Mucosa of stomach (tissue), 1 donor: ENCODE data around the gene ZDHHC3.

Experiments
- H3K27me3 ChIP-seq: one replicate; pipeline ENCODE4 v1.7.0; 2013; ENCODE audit warnings: mild to moderate bottlenecking, low read length; ENCODE audit not compliant: control insufficient read depth, insufficient read depth
- H3K36me3 ChIP-seq: one replicate; pipeline ENCODE4 v1.7.0; 2013; ENCODE audit warnings: low read length; ENCODE audit not compliant: control insufficient read depth, insufficient read depth
- H3K4me1 ChIP-seq: one replicate; pipeline ENCODE4 v1.7.0; 2013; ENCODE audit warnings: mild to moderate bottlenecking, low read length; ENCODE audit not compliant: control insufficient read depth, insufficient read depth
- H3K4me3 ChIP-seq: one replicate; pipeline ENCODE4 v1.7.0; 2013; ENCODE audit warnings: low read length
- H3K9ac ChIP-seq: one replicate; pipeline ENCODE4 v1.7.0; 2013; ENCODE audit warnings: mild to moderate bottlenecking, low read length, moderate library complexity
- H3K9me3 ChIP-seq: one replicate; pipeline ENCODE4 v1.7.0; 2013; ENCODE audit warnings: mild to moderate bottlenecking, low read length, moderate library complexity; ENCODE audit not compliant: control insufficient read depth
- donor health status: Pancreatic carcinoma.

The ZDHHC3 gene

GRCh38 chr3:44974416-44974815 lies 1.6 kb downstream of the ZDHHC3 start:
- Histone ChIP-seq H3K9ac (peak overlapping the region; percentile 29), H3K9me3 (no peaks in the 10 kb centered on the region), H3K4me1 (peaks cover 18% of the 10 kb centered on the region), H3K4me3 (peak overlapping the region; percentile 97), H3K36me3 (no peaks in the 10 kb centered on the region), H3K27me3 (no peaks in the 10 kb centered on the region)

DNA sequence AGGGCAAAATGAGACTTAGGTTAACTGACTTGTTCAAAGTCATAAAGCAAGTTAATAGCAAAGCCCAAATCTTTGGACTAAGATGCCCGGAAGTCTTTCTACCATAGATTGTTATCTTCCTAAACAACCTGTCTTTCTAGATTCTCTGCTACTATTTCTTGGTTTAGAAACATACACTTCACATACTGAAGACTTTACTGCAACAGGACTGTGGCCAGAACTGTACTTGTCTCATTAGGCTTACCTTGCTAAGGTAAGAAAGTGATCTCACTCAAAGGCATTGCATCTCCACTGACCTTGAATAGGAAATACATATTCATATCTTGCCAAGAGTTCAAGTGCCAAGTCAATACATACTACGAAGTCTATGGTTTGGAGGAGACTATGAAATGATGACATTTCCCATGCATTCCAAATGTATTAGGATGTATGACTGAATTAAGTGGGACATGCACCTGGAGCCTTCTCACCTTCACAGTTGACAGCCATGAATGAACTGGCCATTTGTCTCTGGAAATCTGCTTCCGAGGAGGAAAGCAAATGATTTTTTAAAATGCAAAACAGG lies 5.0 kb downstream of the ZDHHC3 start:
- no peak overlapping the region for H3K4me3 ChIP-seq

DNA sequence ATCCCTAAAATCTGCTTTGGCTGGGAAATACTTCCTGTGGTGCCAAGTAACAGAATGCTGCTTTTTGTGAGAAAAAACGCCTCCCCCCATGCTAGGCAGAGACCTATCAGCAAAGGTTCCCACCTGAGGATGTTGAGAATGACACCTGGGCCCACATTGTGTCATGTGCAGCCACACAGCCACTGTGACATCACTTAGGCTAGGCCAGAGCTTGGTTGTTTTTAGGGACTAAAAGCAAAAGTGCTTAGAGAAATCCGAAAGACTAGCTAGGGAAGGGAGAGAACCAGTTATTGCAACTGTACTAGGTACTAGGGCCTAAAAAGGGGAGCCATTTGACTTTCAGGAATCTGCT lies 6.2 kb downstream of the ZDHHC3 start:
- H3K9ac ChIP-seq, result no peak overlapping the region
- no peaks in the 10 kb centered on the region for H3K27me3 ChIP-seq
- no peaks in the 10 kb centered on the region for H3K9me3 ChIP-seq
- peaks cover 58% of the 10 kb centered on the region for H3K4me1 ChIP-seq
- H3K36me3 ChIP-seq, result no peaks in the 10 kb centered on the region
- H3K4me3 ChIP-seq, result no peak overlapping the region

More for the DNA sequence above, 5.0 kb downstream of the ZDHHC3 start:
- Histone ChIP-seq H3K9me3 (no peaks in the 10 kb centered on the region), H3K4me1 (peaks cover 46% of the 10 kb centered on the region), H3K9ac (no peak overlapping the region), H3K27me3 (no peaks in the 10 kb centered on the region), H3K36me3 (no peaks in the 10 kb centered on the region)

DNA sequence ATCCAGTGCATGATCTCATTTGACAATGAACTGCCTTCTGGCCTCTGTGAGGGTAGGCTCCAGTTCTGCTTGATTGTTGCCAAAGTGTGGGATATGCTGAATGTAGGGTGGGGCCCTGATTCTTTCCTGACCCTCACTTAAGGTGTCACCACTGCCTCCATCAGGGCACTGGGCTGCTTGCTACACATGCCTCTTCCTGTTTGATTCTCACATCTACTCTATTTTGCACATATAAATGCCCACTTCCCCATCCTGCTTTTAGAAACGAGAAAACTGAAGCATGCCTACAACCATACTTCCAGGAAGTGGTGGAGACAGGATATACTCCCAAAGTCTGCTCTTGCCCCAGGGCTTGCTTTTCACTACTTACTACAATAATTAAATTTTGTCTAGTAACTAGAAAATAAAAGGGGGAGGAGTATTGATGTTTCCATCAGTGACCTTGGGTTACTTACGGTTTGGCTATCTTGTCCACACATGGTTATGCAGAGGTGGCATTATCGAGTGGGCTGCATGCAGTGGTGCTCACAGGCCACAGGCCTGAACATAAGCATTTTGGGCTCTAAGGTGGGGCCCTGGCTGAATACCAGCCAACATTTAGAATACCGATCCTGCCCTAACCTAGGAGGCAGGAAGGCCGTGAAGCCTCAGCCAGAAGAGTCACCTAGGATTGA lies 6.7 kb downstream of the ZDHHC3 start:
- Histone ChIP-seq H3K9ac (no peak overlapping the region), H3K4me1 (peaks cover 58% of the 10 kb centered on the region)

GRCh38 chr3:44968447-44968858 lies 7.5 kb downstream of the ZDHHC3 start:
- Histone ChIP-seq H3K9me3 (no peaks in the 10 kb centered on the region), H3K4me3 (no peak overlapping the region), H3K9ac (no peak overlapping the region), H3K4me1 (peaks cover 66% of the 10 kb centered on the region), H3K27me3 (no peaks in the 10 kb centered on the region), H3K36me3 (no peaks in the 10 kb centered on the region)

More for the DNA sequence above, 6.7 kb downstream of the ZDHHC3 start:
- no peaks in the 10 kb centered on the region for H3K9me3 ChIP-seq
- no peaks in the 10 kb centered on the region for H3K27me3 ChIP-seq
- no peaks in the 10 kb centered on the region for H3K36me3 ChIP-seq
- H3K4me3 ChIP-seq, result no peak overlapping the region

DNA sequence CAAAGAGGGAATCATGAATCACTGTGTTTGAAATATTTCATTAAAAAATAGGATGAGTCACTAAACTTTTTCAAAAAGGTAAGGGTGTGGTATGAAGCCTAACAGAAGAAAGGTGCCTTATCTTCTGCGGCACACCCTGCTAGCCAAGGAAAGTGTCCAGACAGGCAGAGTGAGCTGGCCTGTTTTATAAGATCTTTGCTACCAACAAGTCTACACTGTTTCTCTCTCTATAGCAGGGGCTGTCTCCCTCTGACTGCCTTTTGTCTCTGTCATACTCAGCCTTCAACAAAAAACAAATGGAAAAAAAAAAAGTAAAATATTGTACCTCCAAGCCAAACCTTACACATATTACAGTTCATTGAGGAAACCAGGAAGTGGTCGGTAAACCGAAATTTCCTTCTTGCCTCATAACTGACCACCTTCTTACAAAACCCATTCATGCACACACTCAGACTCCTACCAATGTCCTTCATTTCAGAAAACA lies 9.1 kb downstream of the ZDHHC3 start:
- H3K9me3 ChIP-seq, result no peaks in the 10 kb centered on the region
- no peaks in the 10 kb centered on the region for H3K27me3 ChIP-seq
- H3K9ac ChIP-seq, result no peak overlapping the region
- no peak overlapping the region for H3K4me3 ChIP-seq
- peaks cover 74% of the 10 kb centered on the region for H3K4me1 ChIP-seq
- H3K36me3 ChIP-seq, result no peaks in the 10 kb centered on the region

- H3K9ac ChIP-seq, result no peak overlapping the region
- H3K36me3 ChIP-seq, result no peaks in the 10 kb centered on the region
- no peaks in the 10 kb centered on the region for H3K27me3 ChIP-seq
- no peaks in the 10 kb centered on the region for H3K9me3 ChIP-seq
- H3K4me1 ChIP-seq, result peaks cover 69% of the 10 kb centered on the region
- no peak overlapping the region for H3K4me3 ChIP-seq
Measured at GRCh38 chr3:44965165-44965564, 10.8 kb downstream of the ZDHHC3 start.

- no peaks in the 10 kb centered on the region for H3K9me3 ChIP-seq
- H3K27me3 ChIP-seq, result no peaks in the 10 kb centered on the region
- peaks cover 4% of the 10 kb centered on the region for H3K36me3 ChIP-seq
- peaks cover 57% of the 10 kb centered on the region for H3K4me1 ChIP-seq
- peak overlapping the region; percentile 4 for H3K4me3 ChIP-seq
- peak overlapping the region; percentile 45 for H3K9ac ChIP-seq
Measured at GRCh38 chr3:44963571-44964325, 12.2 kb downstream of the ZDHHC3 start.

DNA sequence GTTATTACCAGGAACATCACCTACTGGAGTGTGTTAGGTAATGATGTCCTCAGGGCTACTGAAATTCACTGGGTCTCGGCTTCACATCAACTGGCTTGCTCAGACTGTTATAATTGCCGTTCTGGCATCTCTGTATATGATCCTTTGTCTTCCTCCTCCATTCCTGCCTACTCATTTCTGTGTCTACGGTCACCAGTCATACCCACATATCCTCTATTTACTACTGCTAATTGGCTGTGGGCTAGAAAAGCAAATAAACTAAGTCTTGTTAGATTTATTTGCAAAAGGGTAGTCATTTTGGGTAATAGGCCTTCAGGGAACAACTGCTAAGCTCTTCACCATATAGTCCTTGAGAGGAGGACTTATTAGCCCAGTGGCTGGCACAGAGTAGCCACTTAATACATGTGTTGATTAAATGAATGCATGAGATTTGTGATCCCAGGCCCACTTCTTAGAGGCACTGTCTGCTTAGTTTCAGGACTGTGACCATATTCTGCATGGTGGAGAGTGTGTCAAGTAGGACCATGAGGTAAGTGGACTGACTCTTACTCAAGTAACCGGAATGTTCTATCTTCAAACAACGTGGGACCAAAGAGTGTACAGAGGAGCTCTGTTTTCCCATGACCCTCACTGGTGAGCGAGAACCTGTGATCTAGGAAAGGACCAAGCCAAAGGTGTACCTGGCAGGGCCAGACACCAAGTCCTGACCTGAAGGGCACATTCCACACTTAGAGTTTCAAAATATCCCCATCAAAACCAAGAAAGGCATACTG lies 13.2 kb downstream of the ZDHHC3 start:
- Histone ChIP-seq H3K4me3 (no peak overlapping the region), H3K36me3 (peaks cover 9% of the 10 kb centered on the region), H3K4me1 (peaks cover 48% of the 10 kb centered on the region), H3K9me3 (no peaks in the 10 kb centered on the region), H3K9ac (no peak overlapping the region), H3K27me3 (no peaks in the 10 kb centered on the region)

- Histone ChIP-seq H3K36me3 (peaks cover 9% of the 10 kb centered on the region), H3K4me3 (no peak overlapping the region), H3K4me1 (peaks cover 39% of the 10 kb centered on the region), H3K9me3 (no peaks in the 10 kb centered on the region), H3K27me3 (no peaks in the 10 kb centered on the region), H3K9ac (no peak overlapping the region)
Measured at GRCh38 chr3:44961888-44962287, 14.1 kb downstream of the ZDHHC3 start.

DNA sequence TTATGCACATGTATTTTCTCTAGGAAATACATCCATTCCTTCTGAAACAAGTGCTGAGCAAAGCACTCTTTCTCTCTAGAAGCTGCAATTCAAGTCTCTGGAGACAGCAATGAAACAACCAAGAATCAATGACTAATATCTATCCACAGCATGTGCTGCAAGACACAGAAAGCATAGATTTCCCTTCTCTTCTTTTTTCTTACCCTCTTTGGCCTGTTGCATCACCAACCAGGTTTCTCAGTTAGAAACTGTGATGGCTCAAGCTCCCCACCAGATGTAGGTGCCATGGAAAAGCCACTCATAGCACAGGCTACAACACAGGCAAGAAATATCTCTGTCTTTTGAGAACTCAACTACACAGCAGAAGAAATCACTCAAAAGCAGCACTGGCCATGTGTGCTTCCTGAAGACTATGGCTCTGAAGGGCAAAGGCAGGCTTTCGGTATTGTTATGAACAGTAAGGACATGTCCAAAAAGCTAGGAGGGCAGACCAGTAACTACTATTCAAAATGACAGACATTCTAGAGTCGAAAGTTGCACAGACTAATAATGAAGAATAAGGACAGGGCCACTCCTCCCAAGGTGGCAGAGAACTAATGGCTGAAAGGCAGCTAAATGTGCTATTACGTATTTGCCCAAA lies 15.5 kb downstream of the ZDHHC3 start:
- peaks cover 29% of the 10 kb centered on the region for H3K4me1 ChIP-seq
- H3K4me3 ChIP-seq, result no peak overlapping the region
- no peaks in the 10 kb centered on the region for H3K27me3 ChIP-seq
- no peak overlapping the region for H3K9ac ChIP-seq
- H3K9me3 ChIP-seq, result no peaks in the 10 kb centered on the region
- peaks cover 9% of the 10 kb centered on the region for H3K36me3 ChIP-seq
